HG03103 (cell line): Measurements from ENCODE around the gene SORCS2.

ENCODE experiments used
- ATAC-seq: cut with Tn5 transposase; IDR thresholded peaks from one replicate; pipeline ENCODE4 v1.9.1; 2021; ENCODE audit warnings: low read depth; ENCODE audit not compliant: unreplicated experiment

The SORCS2 gene

GRCh38 chr4:7217039-7217438, 24.7 kb downstream of the SORCS2 start:
- ATAC-seq: no peak

GRCh38 chr4:7217474-7218321, 25.4 kb downstream of the SORCS2 start:
- no peak for ATAC-seq

DNA sequence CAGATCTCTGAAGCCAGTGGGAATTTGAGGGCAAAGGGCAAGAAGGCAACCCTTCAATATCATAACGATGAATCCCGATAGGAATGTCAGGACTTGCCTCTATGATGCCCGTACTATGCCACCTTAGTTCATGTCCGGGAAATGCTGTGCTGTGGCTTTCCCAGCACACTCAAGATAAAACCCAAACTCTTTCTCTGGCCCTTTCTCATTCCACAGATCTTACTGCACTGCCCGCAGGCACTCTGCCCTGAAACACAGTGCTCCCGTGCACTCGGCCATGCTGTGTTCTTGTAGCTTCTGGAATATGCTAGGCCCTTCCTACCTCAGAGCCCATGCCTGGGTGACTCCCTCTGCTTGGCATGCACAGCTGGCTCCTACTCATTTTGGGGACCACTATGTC, 26.3 kb downstream of the SORCS2 start:
- ATAC-seq: no peak

DNA sequence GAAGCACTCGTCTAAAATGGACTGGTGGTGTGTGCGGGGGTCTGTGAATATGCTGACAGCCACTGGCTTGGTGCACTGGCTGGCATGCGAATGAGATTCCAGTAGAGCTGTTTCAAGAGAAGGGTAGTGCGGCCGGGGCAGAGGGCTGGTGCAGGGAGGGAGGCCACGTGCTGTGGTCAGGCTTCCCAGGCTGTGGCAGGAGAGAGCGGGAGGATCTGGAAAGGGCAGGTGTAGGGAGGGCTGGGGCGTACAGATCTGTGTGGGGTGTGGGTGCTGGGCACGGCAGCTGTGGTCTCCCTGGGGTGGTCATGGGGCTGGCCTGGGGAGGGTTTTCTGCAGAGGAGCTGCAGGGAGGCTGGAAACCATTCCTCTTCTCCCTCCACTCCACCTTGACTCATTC, 30.2 kb downstream of the SORCS2 start:
- no peak for ATAC-seq

DNA sequence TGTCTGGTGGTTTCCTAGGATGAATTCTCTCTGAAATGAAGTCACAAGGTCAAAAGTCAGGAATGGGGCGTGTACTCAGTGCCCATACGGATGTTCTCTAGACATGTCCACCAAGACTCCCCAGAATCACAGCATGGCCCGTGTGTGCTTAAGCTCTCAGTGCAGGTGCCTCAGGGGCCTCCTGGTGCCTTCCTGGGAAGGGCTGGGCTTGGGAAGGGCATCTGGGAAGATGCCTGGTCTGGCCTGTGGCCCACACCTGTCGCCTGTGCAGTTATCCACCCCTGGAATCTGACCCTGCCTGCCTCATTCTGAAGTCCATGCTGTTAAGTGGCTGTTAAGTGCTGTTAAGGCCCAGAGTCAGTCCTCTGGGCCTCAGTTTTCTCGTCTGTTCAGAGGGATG, 31.2 kb downstream of the SORCS2 start:
- no peak for ATAC-seq

- no peak for ATAC-seq
These were observed 31.7 kb downstream of the SORCS2 start for GRCh38 chr4:7224001-7224400.

- no peak for ATAC-seq
These were observed 32.7 kb downstream of the SORCS2 start for GRCh38 chr4:7224878-7225533.

DNA sequence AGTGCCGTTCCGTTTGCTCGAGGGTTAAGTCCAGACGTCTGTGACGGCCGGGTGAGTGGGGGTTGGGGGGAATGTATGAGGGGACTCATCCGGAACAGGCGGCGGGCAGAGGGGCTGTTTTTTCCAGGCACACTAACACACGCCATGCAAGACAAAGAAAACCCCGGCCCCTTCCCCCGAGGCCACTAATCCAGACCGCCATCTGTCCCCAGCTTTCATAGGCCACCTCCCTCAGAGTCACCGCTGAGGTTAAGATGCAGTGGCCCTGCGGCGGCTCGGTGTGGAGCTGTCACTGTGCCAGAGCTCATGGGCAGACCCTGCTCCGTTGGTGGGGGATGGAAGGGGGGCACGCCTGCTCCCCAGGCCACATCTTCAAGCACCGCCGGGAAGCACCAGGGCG, 34.1 kb downstream of the SORCS2 start:
- ATAC-seq: no peak

DNA sequence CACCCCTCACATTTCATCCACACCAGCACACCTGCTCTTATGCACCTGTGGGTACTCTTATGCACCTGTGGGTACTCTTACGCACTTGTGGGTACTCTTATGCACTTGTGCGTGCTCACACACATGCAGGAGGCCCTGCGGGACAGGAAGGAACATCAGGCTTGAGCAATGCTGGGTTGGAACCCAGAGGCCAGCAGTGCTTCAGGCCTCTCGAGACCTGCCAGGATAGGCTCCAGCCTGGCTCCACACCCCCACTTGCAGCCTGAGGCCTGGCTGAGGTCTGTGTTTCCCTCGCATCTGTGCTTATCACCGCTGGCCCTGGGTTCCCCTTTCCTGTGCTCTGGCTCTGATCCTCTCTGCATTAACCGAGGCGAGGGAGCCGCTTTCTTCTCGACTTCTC, 34.7 kb downstream of the SORCS2 start:
- no peak for ATAC-seq

DNA sequence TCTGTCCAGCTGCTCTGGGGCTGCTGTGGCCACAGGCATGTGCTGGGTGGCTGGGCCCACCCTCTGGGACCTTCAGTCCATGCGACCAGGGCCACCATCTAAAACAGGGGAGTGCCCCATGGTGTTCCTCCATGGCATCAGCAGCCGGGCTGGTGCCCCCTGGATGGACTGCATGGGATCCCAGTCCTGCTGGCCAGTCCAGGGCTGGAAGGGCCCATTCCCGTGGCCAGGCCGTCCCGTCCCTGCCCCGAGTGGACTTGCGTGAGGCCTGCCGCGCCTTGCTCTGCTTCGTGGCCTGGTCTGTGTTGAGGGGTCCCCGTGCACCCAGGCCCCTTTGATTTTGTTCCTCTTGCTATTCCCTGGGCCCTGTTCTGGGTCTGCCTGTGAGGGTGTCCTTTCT, 36.4 kb downstream of the SORCS2 start:
- ATAC-seq: no peak

DNA sequence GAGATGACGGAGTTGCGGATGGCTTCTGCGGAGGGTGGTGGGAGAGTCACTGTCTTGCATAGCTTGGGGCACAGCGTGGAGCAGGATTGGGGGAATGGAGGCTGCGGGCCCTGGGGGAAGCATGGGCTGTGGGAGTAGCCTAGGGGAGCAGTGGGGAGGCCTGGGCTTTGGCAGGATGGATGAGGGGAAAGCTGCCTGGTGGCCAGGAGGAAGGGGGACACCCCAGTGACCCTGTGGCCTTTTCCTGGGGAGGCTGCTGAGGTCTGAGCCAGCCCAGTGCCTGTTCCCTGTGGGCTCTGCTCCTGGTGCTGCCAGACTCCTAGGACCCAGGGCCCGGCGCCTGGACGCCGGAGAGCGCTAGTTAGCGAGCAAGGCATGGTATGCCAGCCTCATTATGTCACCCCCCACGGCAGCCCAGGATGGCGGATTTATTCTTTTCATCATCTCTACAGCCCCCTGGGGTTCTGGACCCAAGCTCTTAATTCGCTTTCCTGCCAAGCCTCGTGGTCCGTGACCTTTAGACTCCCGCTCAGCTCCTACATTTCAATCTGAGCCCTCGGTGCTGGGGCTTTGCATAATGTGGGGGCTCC, 39.8 kb downstream of the SORCS2 start:
- ATAC-seq: no peak

- no peak for ATAC-seq
These were observed 40.8 kb downstream of the SORCS2 start for GRCh38 chr4:7233006-7233580.

DNA sequence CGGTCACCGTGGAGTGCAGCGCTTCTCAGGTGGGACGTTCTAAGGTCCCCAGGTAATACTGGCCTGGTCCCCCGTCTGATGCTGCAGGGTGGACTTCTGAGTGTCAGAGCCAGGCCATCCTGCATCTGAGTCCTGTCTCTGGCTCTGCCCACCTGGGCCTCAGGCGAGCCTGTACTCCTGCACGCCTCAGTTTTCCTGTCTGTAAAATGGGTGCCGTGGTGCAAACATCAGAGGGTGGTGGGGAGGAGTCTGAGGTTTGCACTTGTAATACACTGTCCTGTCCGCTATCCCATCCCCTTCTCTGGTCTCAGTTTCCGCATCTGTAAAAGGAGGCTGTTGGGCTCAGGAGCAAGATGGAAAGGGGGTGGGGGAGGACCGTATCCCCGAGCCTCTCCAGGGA, 41.3 kb downstream of the SORCS2 start:
- ATAC-seq: no peak

GRCh38 chr4:7234355-7235029, 42.2 kb downstream of the SORCS2 start:
- ATAC-seq: no peak

DNA sequence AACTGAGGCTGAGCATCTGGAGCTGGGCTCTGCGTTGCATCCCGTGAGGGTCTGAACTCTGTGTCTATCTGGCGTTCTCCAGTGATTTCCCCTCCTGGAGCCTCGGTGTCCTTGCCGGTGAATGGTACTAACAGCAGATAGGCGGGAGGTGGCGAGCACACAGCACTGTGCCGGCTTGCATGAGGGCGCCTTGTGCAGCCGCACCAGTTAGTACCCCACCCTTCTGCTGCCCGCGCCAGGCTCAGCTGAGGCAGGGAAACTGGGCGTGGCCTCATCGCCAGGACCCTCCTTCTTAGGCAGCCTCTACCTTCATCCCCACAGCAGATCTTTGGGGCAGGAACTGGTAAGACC, 42.7 kb downstream of the SORCS2 start:
- no peak for ATAC-seq

DNA sequence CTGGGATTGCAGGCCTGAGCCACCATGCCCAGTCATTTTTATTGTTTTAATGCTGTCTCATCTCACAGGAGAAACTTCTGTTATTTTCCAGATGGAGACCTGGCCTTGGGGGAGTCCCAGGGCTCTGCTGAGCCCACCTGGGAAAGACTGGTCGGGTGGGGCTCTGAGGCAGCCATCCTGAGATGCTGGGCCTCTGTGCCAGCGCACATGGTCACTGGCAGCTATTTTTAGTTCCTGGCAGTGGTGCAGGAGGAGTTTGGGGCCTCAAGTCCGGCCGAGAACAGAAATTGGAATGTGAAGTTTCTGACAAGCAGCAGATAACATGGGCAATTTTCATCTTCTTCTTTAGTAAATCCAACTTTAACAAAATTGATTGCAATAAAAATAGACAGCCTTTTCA, 44.5 kb downstream of the SORCS2 start:
- ATAC-seq: no peak

DNA sequence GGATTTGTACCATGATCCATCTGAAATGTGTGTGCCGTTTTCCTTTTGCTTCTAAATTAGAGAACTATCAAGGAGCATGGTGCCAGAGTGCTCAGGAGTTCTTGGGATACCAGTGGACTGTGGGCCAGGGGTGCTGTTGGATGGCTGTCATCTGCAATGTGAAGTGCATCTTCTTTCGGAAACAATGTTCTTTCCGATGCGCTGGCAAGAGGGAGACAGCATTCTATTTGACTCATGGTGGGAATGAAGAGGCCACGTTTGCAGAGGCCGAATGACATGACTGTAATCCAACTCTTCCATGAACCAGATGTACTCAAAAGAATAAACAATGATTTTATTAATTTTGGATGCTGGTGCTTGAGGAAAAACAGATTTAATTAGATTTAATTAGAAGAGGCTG, 45.5 kb downstream of the SORCS2 start:
- ATAC-seq: no peak

GRCh38 chr4:7238300-7238960, 46.1 kb downstream of the SORCS2 start:
- no peak for ATAC-seq

- ATAC-seq: no peak
These were observed 46.9 kb downstream of the SORCS2 start for GRCh38 chr4:7239101-7239820.

- ATAC-seq: no peak
These were observed 47.5 kb downstream of the SORCS2 start for GRCh38 chr4:7239844-7240243.
